Panc1 (cell line): ENCODE results near the gene CCDC124. TPM values are rescaled to one million over a fixed set of nuclear protein-coding genes. Genes with fewer than 3 reads are reported as not detected.

Source experiments
- ATAC-seq: fragments of 200-7000 bp; cut with Tn5 transposase; 2 replicates; pipeline ENCODE4 v1.9.1; 2020; ENCODE audit warnings: mild to moderate bottlenecking, moderate library complexity
- BruUV-seq: library from RNA; stranded (reverse); fragments of 400-500 nt; replicated peaks from 2 replicates; lab custom pipeline; 2021; lab: Mats Ljungman, UMichigan
- CTCF ChIA-PET: fragments of 300-600 bp; sonication (Branson Sonifier 250); formaldehyde crosslinking; loops from one replicate; lab custom pipeline; 2022; ENCODE audit warnings: antibody characterized with exemption; lab: Charles Lee
- POLR2A ChIA-PET: fragments of 300-600 bp; sonication (Branson Sonifier 250); formaldehyde crosslinking; loops from one replicate; lab custom pipeline; 2022; ENCODE audit warnings: antibody characterized with exemption; lab: Charles Lee
- DNase-seq: peaks from one replicate; pipeline ENCODE4 v3.0.0-alpha.2; 2010; ENCODE audit warnings: low read depth, low spot score
- H3K27ac ChIP-seq: 2 replicates; pipeline ENCODE4 v1.5.1; 2011; ENCODE audit warnings: mild to moderate bottlenecking, low read length, inconsistent platforms
- H3K27me3 ChIP-seq: fragments of 200-500 bp; sonication (Bioruptor generic); 2 replicates; pipeline ENCODE4 v1.6.0; 2014; ENCODE audit warnings: low read length, inconsistent platforms; ENCODE audit not compliant: control insufficient read depth, insufficient read depth
- H3K36me3 ChIP-seq: fragments of 200-500 bp; sonication (Bioruptor generic); 2 replicates; pipeline ENCODE4 v1.5.1; 2014; ENCODE audit warnings: inconsistent platforms, mild to moderate bottlenecking, low read length, moderate library complexity; ENCODE audit not compliant: control insufficient read depth, insufficient read depth
- H3K4me1 ChIP-seq: 2 replicates; pipeline ENCODE4 v1.5.1; 2011; ENCODE audit warnings: inconsistent platforms, mild to moderate bottlenecking, low read length, moderate library complexity; ENCODE audit not compliant: control insufficient read depth, insufficient read depth
- H3K4me3 ChIP-seq, 2 experiments: 2 replicates each; pipeline ENCODE4 v1.5.1; 2011 to 2012; ENCODE audit warnings: low read depth in 2 of 2, low read length in 2 of 2, mild to moderate bottlenecking in 2 of 2, inconsistent platforms in 1 of 2, moderate library complexity in 1 of 2
- H3K9me3 ChIP-seq: fragments of 200-500 bp; sonication (Bioruptor generic); 2 replicates; pipeline ENCODE4 v1.5.1; 2014; ENCODE audit warnings: low read depth, mild to moderate bottlenecking, inconsistent platforms, low read length, moderate library complexity; ENCODE audit not compliant: control insufficient read depth, insufficient read depth
- POLR2AphosphoS5 ChIP-seq: IDR thresholded peaks from 2 replicates; pipeline ENCODE4 v1.6.1; 2012; ENCODE audit warnings: mild to moderate bottlenecking, low read depth, low read length, moderate library complexity
- SIN3A ChIP-seq: IDR thresholded peaks from 2 replicates; pipeline ENCODE4 v1.6.1; 2012; ENCODE audit warnings: low read depth, mild to moderate bottlenecking, low read length, moderate library complexity, borderline replicate concordance; ENCODE audit not compliant: insufficient read depth
- TCF7L2 ChIP-seq: IDR thresholded peaks from 2 replicates; pipeline ENCODE4 v1.6.1; 2011; ENCODE audit warnings: mild to moderate bottlenecking, low read depth, low read length, inconsistent platforms
- in situ Hi-C: cut with HindIII; loops from 2 replicates; pipeline ENCODE4 v1.10.0; 2016; ENCODE audit warnings: low sequenced_read_pairs, low pct_unique_long_range_greater_than_20kb
- intact Hi-C: fragments of 100-400 bp; cut with micrococcal nuclease; formaldehyde crosslinking; loops from one replicate; pipeline ENCODE4 v1.10.0; 2022; ENCODE audit not compliant: unreplicated experiment
- total RNA-seq: library from RNA; stranded (reverse); gene quantifications from one replicate; pipeline ENCODE4 v1.2.1, GENCODE V29; 2021; ENCODE audit not compliant: unreplicated experiment
- TF ChIP-seq, protein P1 (sequence below), 2 experiments: IDR thresholded peaks; 2 replicates each; pipeline ENCODE4 v1.6.1; 2011 to 2012; ENCODE audit warnings: low read depth in 2 of 2, control low read depth in 1 of 2, low read length in 1 of 2, mild to moderate bottlenecking in 1 of 2, moderate library complexity in 1 of 2; ENCODE audit not compliant: insufficient read depth in 1 of 2
- TF ChIP-seq, protein P2 (sequence below): fragments of 450-650 bp; IDR thresholded peaks from 2 replicates; pipeline ENCODE4 v1.5.1; 2017; ENCODE audit warnings: mild to moderate bottlenecking

The CCDC124 gene
- total RNA-seq, 1 experiment from 2014 or later: 110 TPM

DNA sequence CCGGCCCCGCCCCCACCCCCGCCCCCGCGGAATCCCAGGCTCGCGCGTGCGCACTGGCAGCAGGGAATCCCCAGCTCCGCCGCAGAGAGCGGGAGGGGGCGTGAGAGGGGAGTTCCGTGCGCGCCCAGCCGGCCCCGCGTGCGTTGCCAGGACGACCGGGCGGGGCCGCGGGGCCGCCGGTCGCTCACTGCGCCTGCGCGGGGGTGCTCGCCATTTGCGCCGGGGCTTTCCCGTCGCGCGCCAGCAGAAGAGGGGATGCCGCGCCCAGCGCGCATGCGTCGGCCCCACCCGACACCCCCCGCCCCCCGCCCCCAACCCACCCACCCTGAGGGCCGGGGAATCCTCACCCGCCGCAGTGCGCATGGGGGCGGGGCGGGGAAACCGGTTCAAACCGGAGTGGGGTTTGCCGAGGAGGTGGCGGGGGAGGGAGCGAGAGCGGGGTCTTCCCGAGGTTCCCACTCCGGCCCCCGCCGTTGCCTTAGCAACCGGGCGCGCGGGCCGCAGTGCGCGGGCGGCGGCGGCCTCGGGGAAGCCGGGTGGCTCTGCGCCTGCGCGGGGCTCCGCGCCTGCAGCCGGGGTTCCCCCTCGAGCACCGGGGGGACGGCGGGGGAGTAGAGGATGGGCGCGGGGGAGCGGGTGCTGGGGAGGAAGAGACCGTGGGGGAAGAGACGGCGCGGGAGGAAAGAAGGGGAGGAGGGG is 15.1 kb downstream of the CCDC124 start:
- ATAC-seq (peak; percentile 74), DNase-seq (no peak)
- POLR2A ChIA-PET: no interaction called here
- H3K9me3 ChIP-seq: no peaks in the 10 kb centered on the region
- intact Hi-C loops (no loop called here), in situ Hi-C loops (no loop called here)
- peaks cover 19% of the 10 kb centered on the region for H3K4me1 ChIP-seq
- CTCF ChIA-PET: interaction anchor here (0.6 to 1.2 kb wide), 5 partner anchors 10 to 162 kb away, joined by 3 to 7 read pairs (median 5); no protein-coding TSS in a partner anchor
- BruUV-seq: no TSS peak
- no peak for TF ChIP-seq POLR2AphosphoS5
- TF ChIP-seq, protein P1, sequence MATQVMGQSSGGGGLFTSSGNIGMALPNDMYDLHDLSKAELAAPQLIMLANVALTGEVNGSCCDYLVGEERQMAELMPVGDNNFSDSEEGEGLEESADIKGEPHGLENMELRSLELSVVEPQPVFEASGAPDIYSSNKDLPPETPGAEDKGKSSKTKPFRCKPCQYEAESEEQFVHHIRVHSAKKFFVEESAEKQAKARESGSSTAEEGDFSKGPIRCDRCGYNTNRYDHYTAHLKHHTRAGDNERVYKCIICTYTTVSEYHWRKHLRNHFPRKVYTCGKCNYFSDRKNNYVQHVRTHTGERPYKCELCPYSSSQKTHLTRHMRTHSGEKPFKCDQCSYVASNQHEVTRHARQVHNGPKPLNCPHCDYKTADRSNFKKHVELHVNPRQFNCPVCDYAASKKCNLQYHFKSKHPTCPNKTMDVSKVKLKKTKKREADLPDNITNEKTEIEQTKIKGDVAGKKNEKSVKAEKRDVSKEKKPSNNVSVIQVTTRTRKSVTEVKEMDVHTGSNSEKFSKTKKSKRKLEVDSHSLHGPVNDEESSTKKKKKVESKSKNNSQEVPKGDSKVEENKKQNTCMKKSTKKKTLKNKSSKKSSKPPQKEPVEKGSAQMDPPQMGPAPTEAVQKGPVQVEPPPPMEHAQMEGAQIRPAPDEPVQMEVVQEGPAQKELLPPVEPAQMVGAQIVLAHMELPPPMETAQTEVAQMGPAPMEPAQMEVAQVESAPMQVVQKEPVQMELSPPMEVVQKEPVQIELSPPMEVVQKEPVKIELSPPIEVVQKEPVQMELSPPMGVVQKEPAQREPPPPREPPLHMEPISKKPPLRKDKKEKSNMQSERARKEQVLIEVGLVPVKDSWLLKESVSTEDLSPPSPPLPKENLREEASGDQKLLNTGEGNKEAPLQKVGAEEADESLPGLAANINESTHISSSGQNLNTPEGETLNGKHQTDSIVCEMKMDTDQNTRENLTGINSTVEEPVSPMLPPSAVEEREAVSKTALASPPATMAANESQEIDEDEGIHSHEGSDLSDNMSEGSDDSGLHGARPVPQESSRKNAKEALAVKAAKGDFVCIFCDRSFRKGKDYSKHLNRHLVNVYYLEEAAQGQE (IDR thresholded peaks at IDR 0.05; ENCODE audit: insufficient read depth in 1 of 2, low read depth in 2 of 2, low read length in 1 of 2): no peak
- TF ChIP-seq TCF7L2: no peak
- TF ChIP-seq SIN3A: peak; percentile 87; the same call in 1 of the 2 replicates
- TF ChIP-seq, protein P2, sequence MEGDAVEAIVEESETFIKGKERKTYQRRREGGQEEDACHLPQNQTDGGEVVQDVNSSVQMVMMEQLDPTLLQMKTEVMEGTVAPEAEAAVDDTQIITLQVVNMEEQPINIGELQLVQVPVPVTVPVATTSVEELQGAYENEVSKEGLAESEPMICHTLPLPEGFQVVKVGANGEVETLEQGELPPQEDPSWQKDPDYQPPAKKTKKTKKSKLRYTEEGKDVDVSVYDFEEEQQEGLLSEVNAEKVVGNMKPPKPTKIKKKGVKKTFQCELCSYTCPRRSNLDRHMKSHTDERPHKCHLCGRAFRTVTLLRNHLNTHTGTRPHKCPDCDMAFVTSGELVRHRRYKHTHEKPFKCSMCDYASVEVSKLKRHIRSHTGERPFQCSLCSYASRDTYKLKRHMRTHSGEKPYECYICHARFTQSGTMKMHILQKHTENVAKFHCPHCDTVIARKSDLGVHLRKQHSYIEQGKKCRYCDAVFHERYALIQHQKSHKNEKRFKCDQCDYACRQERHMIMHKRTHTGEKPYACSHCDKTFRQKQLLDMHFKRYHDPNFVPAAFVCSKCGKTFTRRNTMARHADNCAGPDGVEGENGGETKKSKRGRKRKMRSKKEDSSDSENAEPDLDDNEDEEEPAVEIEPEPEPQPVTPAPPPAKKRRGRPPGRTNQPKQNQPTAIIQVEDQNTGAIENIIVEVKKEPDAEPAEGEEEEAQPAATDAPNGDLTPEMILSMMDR: no peak
- H3K4me3 ChIP-seq: peak overlapping the region; percentile 48 to 67
- H3K27ac ChIP-seq: no peak overlapping the region
- H3K27me3 ChIP-seq: no peaks in the 10 kb centered on the region; the same call in 1 of the 2 replicates
- no peaks in the 10 kb centered on the region; the same call in 1 of the 2 replicates for H3K36me3 ChIP-seq

DNA sequence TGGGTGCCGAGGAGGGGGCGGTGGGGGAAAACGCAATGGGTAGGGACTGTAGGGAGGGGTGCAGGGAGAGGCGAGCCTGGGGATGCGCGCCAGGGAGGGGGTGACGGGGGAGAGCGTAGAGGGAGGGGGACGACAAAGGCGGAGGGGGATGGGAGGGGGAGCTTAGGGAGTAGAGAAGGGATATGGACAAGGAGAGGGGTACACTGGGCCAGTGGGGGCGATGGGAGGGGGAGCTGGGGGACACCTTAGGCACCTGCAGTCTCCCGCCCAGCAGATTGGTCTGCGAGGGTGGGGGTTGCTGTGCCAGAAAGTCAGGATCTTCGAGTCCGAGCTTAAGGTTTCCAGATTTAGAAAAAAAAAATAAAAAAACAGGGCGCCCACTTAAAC is 15.7 kb downstream of the CCDC124 start:
- Histone ChIP-seq H3K36me3 (no peaks in the 10 kb centered on the region), H3K4me3 (peak overlapping the region in 1 of 2 experiments; percentile 34; a peak in 3 of 4 replicates), H3K4me1 (peaks cover 19% of the 10 kb centered on the region), H3K27me3 (no peaks in the 10 kb centered on the region; the same call in 1 of the 2 replicates), H3K9me3 (no peaks in the 10 kb centered on the region), H3K27ac (no peak overlapping the region)
- no peak for ATAC-seq
- no peak for TF ChIP-seq POLR2AphosphoS5
- TF ChIP-seq, protein P2: no peak
- POLR2A ChIA-PET: no interaction called here
- no TSS peak for BruUV-seq
- intact Hi-C loops: no loop called here
- CTCF ChIA-PET: interaction anchor here (0.7 to 1.2 kb wide), 2 partner anchors 50 to 89 kb away, joined by 3 to 4 read pairs; no protein-coding TSS in a partner anchor
- DNase-seq: no peak
- in situ Hi-C loops: no loop called here
